D721Med (cell line): ENCODE results near the gene NXNL2.

Experiments
- DNase-seq: peaks from one replicate; pipeline ENCODE4 v3.0.0; 2011; ENCODE audit warnings: low spot score; ENCODE audit not compliant: insufficient read length
- FAIRE-seq: peaks from 2 replicates; lab custom pipeline; 2011; peaks lifted over from hg19 to GRCh38; lab: Jason Lieb, UNC
- CTCF ChIP-seq: IDR thresholded peaks from 2 replicates; pipeline ENCODE4 v1.5.1; 2012; ENCODE audit warnings: mild to moderate bottlenecking, control low read depth; ENCODE audit not compliant: insufficient read depth; ENCODE audit errors: missing control alignments

The NXNL2 gene

GRCh38 chr9:88531920-88532698 lies 2.9 kb upstream of the NXNL2 start:
- FAIRE-seq (no peak), DNase-seq (no peak)
- TF ChIP-seq CTCF: no peak

GRCh38 chr9:88533951-88534455 lies 975 bp upstream of the NXNL2 start:
- TF ChIP-seq CTCF: no peak
- DNase-seq (peak; percentile 35), FAIRE-seq (no peak)

GRCh38 chr9:88535226-88536022 lies 446 bp downstream of the NXNL2 start:
- TF ChIP-seq CTCF: no peak
- no peak for FAIRE-seq

GRCh38 chr9:88536023-88536324 lies 996 bp downstream of the NXNL2 start:
- no peak for FAIRE-seq
- no peak for DNase-seq
- no peak for TF ChIP-seq CTCF

More at GRCh38 chr9:88535226-88536022, 446 bp downstream of the NXNL2 start:
- DNase-seq: no peak

- FAIRE-seq (no peak), DNase-seq (no peak)
- TF ChIP-seq CTCF: no peak
Measured at GRCh38 chr9:88536951-88537760, 2.2 kb downstream of the NXNL2 start.

GRCh38 chr9:88537761-88538091 lies 2.7 kb downstream of the NXNL2 start:
- DNase-seq (no peak), FAIRE-seq (no peak)
- no peak for TF ChIP-seq CTCF
